WTC11 (cell line): Measurements from ENCODE around the gene ZCRB1. TPM values are rescaled to one million over a fixed set of nuclear protein-coding genes. Genes with fewer than 3 reads are reported as not detected.

Source experiments
- ATAC-seq: fragments of 200-7000 bp; cut with Tn5 transposase; 2 replicates; pipeline ENCODE4 v1.10.0; 2021; ENCODE audit warnings: mild to moderate bottlenecking, moderate library complexity
- CTCF ChIA-PET: fragments of 300-600 bp; sonication (Branson Sonifier 250); formaldehyde crosslinking; loops from one replicate; lab custom pipeline; 2021; ENCODE audit warnings: antibody characterized with exemption; lab: Charles Lee
- POLR2A ChIA-PET: fragments of 350-600 bp; sonication (Branson Sonifier 250); formaldehyde crosslinking; loops from one replicate; lab custom pipeline; 2021; ENCODE audit warnings: antibody characterized with exemption; lab: Charles Lee
- DNase-seq: peaks from one replicate; pipeline ENCODE4 v3.0.0; 2021; ENCODE audit warnings: low spot score
- H3K27ac Mint-ChIP-seq: 2 replicates; pipeline ENCODE4 v1.8.0; 2021; ENCODE audit warnings: mixed read lengths
- H3K27me3 Mint-ChIP-seq: 2 replicates; pipeline ENCODE4 v1.8.0; 2021; ENCODE audit warnings: low read depth, mild to moderate bottlenecking, moderate library complexity, mixed read lengths
- H3K36me3 Mint-ChIP-seq: 2 replicates; pipeline ENCODE4 v1.8.0; 2021; ENCODE audit warnings: mixed read lengths
- H3K4me1 Mint-ChIP-seq: 2 replicates; pipeline ENCODE4 v1.8.0; 2022; ENCODE audit warnings: mixed read lengths
- H3K4me3 Mint-ChIP-seq: 2 replicates; pipeline ENCODE4 v1.8.0; 2021; ENCODE audit warnings: mild to moderate bottlenecking, moderate library complexity, mixed read lengths
- H3K9me3 Mint-ChIP-seq: 2 replicates; pipeline ENCODE4 v1.8.0; 2021; ENCODE audit warnings: mixed read lengths
- CBFB ChIP-seq: sonication (generic); formaldehyde crosslinking; IDR thresholded peaks from 2 replicates; pipeline ENCODE4 v1.8.1; 2022; ENCODE audit warnings: mild to moderate bottlenecking, low read depth, missing genetic modification reagents
- CREM ChIP-seq: sonication (generic); formaldehyde crosslinking; IDR thresholded peaks from 2 replicates; pipeline ENCODE4 v1.8.1; 2022; ENCODE audit warnings: mild to moderate bottlenecking, missing genetic modification reagents, moderate library complexity
- CTCF ChIP-seq: fragments of 200-600 bp; IDR thresholded peaks from 2 replicates; pipeline ENCODE4 v1.8.0; 2022; ENCODE audit warnings: antibody characterized with exemption
- E2F4 ChIP-seq: sonication (generic); formaldehyde crosslinking; IDR thresholded peaks from 2 replicates; pipeline ENCODE4 v1.8.1; 2022; ENCODE audit warnings: low read depth, mild to moderate bottlenecking, moderate library complexity, missing genetic modification reagents, borderline replicate concordance
- E2F5 ChIP-seq: sonication (generic); formaldehyde crosslinking; IDR thresholded peaks from 2 replicates; pipeline ENCODE4 v1.8.1; 2022; ENCODE audit warnings: mild to moderate bottlenecking, moderate library complexity, missing genetic modification reagents
- GRHL2 ChIP-seq: fragments of 250-450 bp; sonication (Bioruptor Pico); IDR thresholded peaks from 2 replicates; pipeline ENCODE4 v1.8.0; 2022; ENCODE audit warnings: mild to moderate bottlenecking, moderate library complexity; ENCODE audit not compliant: insufficient replicate concordance, severe bottlenecking
- HMGXB4 ChIP-seq: sonication (generic); formaldehyde crosslinking; IDR thresholded peaks from 2 replicates; pipeline ENCODE4 v1.8.1; 2023; ENCODE audit warnings: mild to moderate bottlenecking, moderate library complexity, missing genetic modification reagents
- IRF2 ChIP-seq: sonication (generic); formaldehyde crosslinking; IDR thresholded peaks from 2 replicates; pipeline ENCODE4 v1.8.0; 2022; ENCODE audit warnings: low read depth, missing genetic modification reagents, borderline replicate concordance
- MXD4 ChIP-seq: fragments of 250-450 bp; sonication (Bioruptor Pico); IDR thresholded peaks from 2 replicates; pipeline ENCODE4 v1.8.0; 2021; ENCODE audit warnings: mild to moderate bottlenecking, moderate library complexity, borderline replicate concordance
- OVOL2 ChIP-seq: fragments of 250-450 bp; sonication (Bioruptor Pico); IDR thresholded peaks from 2 replicates; pipeline ENCODE4 v1.9.0; 2021; ENCODE audit warnings: mild to moderate bottlenecking, borderline replicate concordance
- PRDM15 ChIP-seq: sonication (generic); formaldehyde crosslinking; IDR thresholded peaks from 2 replicates; pipeline ENCODE4 v1.8.0; 2022; ENCODE audit warnings: missing genetic modification reagents
- PREB ChIP-seq: sonication (generic); formaldehyde crosslinking; IDR thresholded peaks from 2 replicates; pipeline ENCODE4 v1.8.1; 2022; ENCODE audit warnings: mild to moderate bottlenecking, missing genetic modification reagents, moderate library complexity, borderline replicate concordance
- RORB ChIP-seq: fragments of 250-450 bp; sonication (Bioruptor Pico); IDR thresholded peaks from 2 replicates; pipeline ENCODE4 v1.9.0; 2021; ENCODE audit warnings: mild to moderate bottlenecking
- TP53 ChIP-seq: sonication (generic); formaldehyde crosslinking; IDR thresholded peaks from 2 replicates; pipeline ENCODE4 v1.8.1; 2023; ENCODE audit warnings: mild to moderate bottlenecking, missing genetic modification reagents
- ZNF219 ChIP-seq: sonication (generic); formaldehyde crosslinking; IDR thresholded peaks from 2 replicates; pipeline ENCODE4 v1.8.0; 2023; ENCODE audit warnings: missing genetic modification reagents, mild to moderate bottlenecking, borderline replicate concordance
- ZNF317 ChIP-seq: sonication (generic); formaldehyde crosslinking; IDR thresholded peaks from 2 replicates; pipeline ENCODE4 v1.8.1; 2023; ENCODE audit warnings: low read depth, mild to moderate bottlenecking, moderate library complexity, missing genetic modification reagents, borderline replicate concordance
- ZNF532 ChIP-seq: fragments of 250-450 bp; sonication (Bioruptor Pico); IDR thresholded peaks from 2 replicates; pipeline ENCODE4 v1.9.0; 2021; ENCODE audit warnings: mild to moderate bottlenecking, borderline replicate concordance
- total RNA-seq: library from RNA; stranded (reverse); gene quantifications from 3 replicates; pipeline ENCODE4 v1.2.3, GENCODE V29; 2021

Gene ZCRB1
- total RNA-seq, 1 experiment from 2014 or later, result 58.3 TPM

- Mint-ChIP-seq H3K9me3 (no peaks in the 10 kb centered on the region), H3K27me3 (no peaks in the 10 kb centered on the region), H3K4me3 (no peak overlapping the region), H3K36me3 (peaks cover 6% of the 10 kb centered on the region; the same call in 1 of the 2 replicates), H3K4me1 (no peaks in the 10 kb centered on the region), H3K27ac (no peak overlapping the region)
- ChIA-PET POLR2A (interaction anchor here (0.6 kb wide), 1 partner anchor 290 kb away, joined by 3 read pairs; no protein-coding TSS in a partner anchor), CTCF (no interaction called here)
- ATAC-seq (no peak), DNase-seq (no peak)
- no peak for TF ChIP-seq ZNF219
- TF ChIP-seq CREM (CRISPR knock-in tag), result no peak
- TF ChIP-seq GRHL2 (CRISPR knock-in tag), result no peak
Measured at GRCh38 chr12:42315108-42315507, 10.8 kb downstream of the ZCRB1 start.

- TF ChIP-seq CBFB (no peak), ZNF532 (no peak), PRDM15 (no peak), HMGXB4 (no peak), TP53 (CRISPR knock-in tag) (no peak), E2F5 (no peak), CTCF (no peak), CREM (CRISPR knock-in tag) (no peak), IRF2 (CRISPR knock-in tag) (no peak), OVOL2 (CRISPR knock-in tag) (no peak), E2F4 (no peak), PREB (CRISPR knock-in tag) (no peak), RORB (CRISPR knock-in tag) (no peak), MXD4 (no peak), ZNF317 (no peak)
- ATAC-seq, result no peak
- Mint-ChIP-seq H3K9me3 (no peaks in the 10 kb centered on the region), H3K4me1 (no peaks in the 10 kb centered on the region), H3K36me3 (peaks cover 6% of the 10 kb centered on the region; the same call in 1 of the 2 replicates), H3K27ac (no peak overlapping the region), H3K27me3 (no peaks in the 10 kb centered on the region), H3K4me3 (no peak overlapping the region)
- CTCF ChIA-PET, result interaction anchor here (1.3 kb wide), 1 partner anchor 13 kb away, joined by 4 read pairs; no protein-coding TSS in a partner anchor
- DNase-seq, result no peak
- POLR2A ChIA-PET, result interaction anchor here (0.6 kb wide), 1 partner anchor 50 kb away, joined by 3 read pairs; no protein-coding TSS in a partner anchor
Measured at GRCh38 chr12:42309996-42310395, 15.9 kb downstream of the ZCRB1 start.
